Astrocyte of the spinal cord (primary cell): Measurements from ENCODE around the gene SLC39A12.

ENCODE experiments used
- DNase-seq: peaks from one replicate; pipeline ENCODE4 v3.0.0; 2011; ENCODE audit warnings: low read depth, low spot score
- H3K4me3 ChIP-seq: 2 replicates; pipeline ENCODE4 v1.5.1; 2011; ENCODE audit warnings: low read depth, mild to moderate bottlenecking, low read length, moderate library complexity
- in situ Hi-C: cut with HindIII; loops from 2 replicates; pipeline ENCODE4 v1.10.0; 2017; ENCODE audit warnings: low sequenced_read_pairs
- TF ChIP-seq, protein P1 (sequence below): IDR thresholded peaks from 2 replicates; pipeline ENCODE4 v1.5.1; 2012; ENCODE audit warnings: low read depth, mild to moderate bottlenecking, low read length, inconsistent platforms

SLC39A12 gene

DNA sequence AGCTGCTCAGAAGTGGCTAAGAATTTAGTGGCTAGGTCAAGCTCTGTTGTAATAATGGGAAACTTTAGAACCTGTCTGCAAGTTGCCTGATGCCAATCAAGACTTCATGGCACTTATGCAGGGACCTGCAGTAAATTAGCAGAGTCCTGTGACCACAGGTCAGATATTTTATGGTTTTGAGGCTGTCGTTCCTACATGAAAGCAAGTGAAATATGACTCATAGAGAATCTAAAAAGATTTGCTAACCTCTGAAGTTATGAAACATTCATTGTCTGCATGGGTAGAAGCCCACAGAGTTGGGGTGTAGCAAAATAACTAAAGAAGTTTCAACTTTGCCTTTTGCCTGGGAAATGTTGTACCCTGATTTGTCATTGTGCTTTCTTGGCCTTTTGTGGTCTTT lies 32.3 kb downstream of the SLC39A12 start:
- no peak overlapping the region for H3K4me3 ChIP-seq
- TF ChIP-seq, protein P1, sequence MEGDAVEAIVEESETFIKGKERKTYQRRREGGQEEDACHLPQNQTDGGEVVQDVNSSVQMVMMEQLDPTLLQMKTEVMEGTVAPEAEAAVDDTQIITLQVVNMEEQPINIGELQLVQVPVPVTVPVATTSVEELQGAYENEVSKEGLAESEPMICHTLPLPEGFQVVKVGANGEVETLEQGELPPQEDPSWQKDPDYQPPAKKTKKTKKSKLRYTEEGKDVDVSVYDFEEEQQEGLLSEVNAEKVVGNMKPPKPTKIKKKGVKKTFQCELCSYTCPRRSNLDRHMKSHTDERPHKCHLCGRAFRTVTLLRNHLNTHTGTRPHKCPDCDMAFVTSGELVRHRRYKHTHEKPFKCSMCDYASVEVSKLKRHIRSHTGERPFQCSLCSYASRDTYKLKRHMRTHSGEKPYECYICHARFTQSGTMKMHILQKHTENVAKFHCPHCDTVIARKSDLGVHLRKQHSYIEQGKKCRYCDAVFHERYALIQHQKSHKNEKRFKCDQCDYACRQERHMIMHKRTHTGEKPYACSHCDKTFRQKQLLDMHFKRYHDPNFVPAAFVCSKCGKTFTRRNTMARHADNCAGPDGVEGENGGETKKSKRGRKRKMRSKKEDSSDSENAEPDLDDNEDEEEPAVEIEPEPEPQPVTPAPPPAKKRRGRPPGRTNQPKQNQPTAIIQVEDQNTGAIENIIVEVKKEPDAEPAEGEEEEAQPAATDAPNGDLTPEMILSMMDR, result no peak
- DNase-seq, result peak; percentile 66

DNA sequence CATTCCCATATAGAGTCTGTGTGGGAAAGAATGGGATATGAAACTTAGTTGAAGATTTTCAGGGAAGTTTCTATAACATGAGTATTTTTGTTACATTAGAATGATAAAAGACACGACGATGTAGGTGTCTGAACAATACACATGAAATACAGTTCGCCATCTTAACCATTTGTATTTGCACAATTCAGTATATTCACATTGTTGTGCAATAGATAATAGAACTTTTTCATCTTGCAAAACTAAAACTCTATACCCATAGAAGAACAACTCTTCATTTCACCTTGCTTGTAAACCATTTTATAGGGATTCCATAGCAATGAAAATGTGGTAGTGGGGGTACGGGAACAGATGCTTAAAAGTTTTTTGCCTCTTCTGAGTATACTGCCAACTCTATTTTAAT lies 32.8 kb downstream of the SLC39A12 start:
- TF ChIP-seq, protein P1, result no peak
- DNase-seq, result no peak
- no peak overlapping the region for H3K4me3 ChIP-seq
- in situ Hi-C loops, result no loop called here

More for the DNA sequence above, 32.3 kb downstream of the SLC39A12 start:
- in situ Hi-C loops, result no loop called here

DNA sequence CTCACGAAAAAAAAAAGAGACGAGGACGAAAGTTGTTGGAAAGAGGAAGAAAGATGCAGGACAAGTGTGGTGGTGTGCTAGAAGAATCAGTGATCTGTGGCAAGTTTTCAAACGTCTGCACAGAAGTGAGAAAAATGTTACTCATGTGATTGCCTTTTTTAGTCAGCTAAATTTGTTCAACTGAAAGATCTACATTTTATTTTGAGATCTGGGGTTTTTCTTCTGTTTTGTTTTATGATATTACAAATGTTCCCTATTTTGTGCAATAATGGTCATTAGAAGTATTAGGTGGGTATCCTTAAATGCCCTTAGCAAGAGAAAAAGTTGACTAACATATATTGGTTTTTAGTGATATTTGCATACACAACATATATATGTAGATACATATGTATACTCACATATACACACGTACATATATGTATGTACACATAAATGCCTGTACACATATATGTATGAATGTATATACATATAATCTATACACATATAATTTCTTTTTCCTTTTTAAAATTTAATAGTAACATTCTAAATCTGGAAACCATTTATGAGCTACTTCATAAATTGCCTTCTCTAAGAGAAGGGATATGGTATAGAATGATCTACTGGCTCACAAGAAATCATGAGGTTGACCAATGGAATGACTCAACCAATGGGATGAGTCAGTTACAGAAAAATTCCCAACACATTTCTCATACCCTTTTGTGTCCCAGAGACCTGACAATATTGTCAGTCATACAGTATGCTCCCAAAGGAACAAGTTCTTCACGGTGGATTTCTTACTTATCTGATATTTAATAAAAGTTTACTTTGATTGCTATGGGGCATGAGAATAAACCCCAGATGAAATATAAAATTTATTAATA lies 38.4 kb downstream of the SLC39A12 start:
- no peak overlapping the region for H3K4me3 ChIP-seq
- peak; percentile 83 for DNase-seq
- TF ChIP-seq, protein P1, result no peak
- in situ Hi-C loops, result no loop called here

DNA sequence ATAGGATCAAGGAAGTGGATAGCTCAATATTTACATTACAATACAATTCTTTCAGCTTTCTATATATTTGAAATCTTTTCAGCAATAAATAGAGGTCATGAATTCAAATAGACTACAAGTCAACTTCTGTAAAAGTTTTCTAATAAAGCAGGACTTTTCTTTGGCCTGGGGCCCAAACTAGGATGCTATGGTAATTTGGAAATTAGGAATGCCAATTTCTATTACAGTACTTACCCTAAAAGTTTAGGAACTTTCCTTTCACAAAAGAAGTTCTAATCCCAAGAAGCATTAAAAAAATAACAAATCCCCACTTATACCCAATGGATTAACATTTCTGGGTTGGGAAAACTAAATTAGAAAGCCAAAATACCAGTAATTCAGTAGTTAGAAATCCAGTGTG lies 40.5 kb downstream of the SLC39A12 start:
- TF ChIP-seq, protein P1, result no peak
- in situ Hi-C loops, result no loop called here
- no peak overlapping the region for H3K4me3 ChIP-seq
- DNase-seq, result no peak

DNA sequence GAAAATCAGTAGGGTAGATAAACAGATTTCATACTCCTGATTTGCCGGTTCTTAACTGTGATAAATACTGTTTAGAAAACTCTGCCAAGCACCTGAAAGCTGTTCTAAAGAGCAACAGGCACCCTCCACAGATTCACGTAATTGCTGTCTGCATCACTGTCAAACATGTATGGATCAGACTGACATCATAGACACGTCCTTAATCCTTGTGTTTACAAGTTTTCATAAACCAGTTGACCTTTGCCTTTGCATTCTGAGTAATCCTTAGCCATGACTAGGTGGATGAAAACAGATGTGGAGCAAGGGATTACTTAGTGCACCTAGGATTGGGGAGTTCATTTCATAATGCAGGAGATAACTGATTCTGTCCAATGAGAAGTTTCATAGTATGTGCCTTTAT lies 41.6 kb downstream of the SLC39A12 start:
- in situ Hi-C loops, result no loop called here
- DNase-seq, result no peak
- TF ChIP-seq, protein P1, result no peak
- no peak overlapping the region for H3K4me3 ChIP-seq

DNA sequence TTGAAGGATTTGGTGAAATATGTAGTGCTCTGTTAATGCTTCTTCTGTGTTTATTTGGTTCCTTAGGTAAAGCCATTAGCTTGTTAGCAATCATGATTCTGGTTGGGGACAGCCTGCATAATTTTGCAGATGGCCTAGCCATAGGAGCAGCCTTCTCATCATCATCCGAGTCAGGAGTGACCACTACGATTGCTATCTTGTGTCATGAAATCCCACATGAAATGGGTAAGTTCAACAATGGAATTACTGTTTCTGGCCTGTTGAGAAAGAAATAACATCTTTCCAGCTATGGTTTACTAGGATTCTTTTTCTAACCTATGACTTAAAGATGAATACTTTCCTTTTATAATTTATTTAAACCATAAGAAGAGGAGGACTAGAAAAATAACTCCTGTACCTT lies 48.9 kb downstream of the SLC39A12 start:
- no peak for DNase-seq
- TF ChIP-seq, protein P1, result no peak
- in situ Hi-C loops, result no loop called here
- no peak overlapping the region for H3K4me3 ChIP-seq
